OCI-LY3 (cell line): ENCODE results near the gene EIF4G1.

Source experiments
- H2AFZ ChIP-seq: fragments of 200-600, 300-600 bp; shearing (Covaris generic); 2 replicates; pipeline ENCODE4 v1.6.0; 2014; ENCODE audit warnings: antibody characterized with exemption, low read depth, low read length
- H3K27ac ChIP-seq: fragments of 200-600, 300-600 bp; sonication (generic); 2 replicates; pipeline ENCODE4 v1.5.1; 2014; ENCODE audit warnings: mild to moderate bottlenecking, low read length, moderate library complexity, mixed read lengths
- H3K27me3 ChIP-seq: fragments of 200-600, 300-600 bp; sonication (generic); 2 replicates; pipeline ENCODE4 v1.6.1; 2014; ENCODE audit warnings: low read depth, low read length, mixed read lengths
- H3K36me3 ChIP-seq: fragments of 200-600, 300-600 bp; sonication (generic); replicated peaks from 2 replicates; pipeline ENCODE3; 2014; ENCODE audit warnings: low read depth, low read length, mixed read lengths
- H3K4me1 ChIP-seq: fragments of 300-600, 200-600 bp; sonication (generic); 2 replicates; pipeline ENCODE4 v1.6.1; 2014; ENCODE audit warnings: low read length, mixed read lengths
- H3K4me2 ChIP-seq: fragments of 200-600, 300-600 bp; sonication (generic); 2 replicates; pipeline ENCODE4 v1.6.1; 2014; ENCODE audit warnings: low read length, mixed read lengths
- H3K4me3 ChIP-seq: fragments of 300-600, 200-600 bp; sonication (generic); 2 replicates; pipeline ENCODE4 v1.5.1; 2014; ENCODE audit warnings: antibody characterized with exemption, mild to moderate bottlenecking, low read length, moderate library complexity
- H3K79me2 ChIP-seq: fragments of 300-600, 200-600 bp; shearing (Covaris generic); 2 replicates; pipeline ENCODE4 v1.6.1; 2014; ENCODE audit warnings: mild to moderate bottlenecking, low read length, mixed read lengths
- H3K9ac ChIP-seq: fragments of 300-600, 200-600 bp; shearing (Covaris generic); 2 replicates; pipeline ENCODE4 v1.6.0; 2014; ENCODE audit warnings: mild to moderate bottlenecking, low read length, moderate library complexity
- H3K9me3 ChIP-seq: fragments of 200-600, 300-600 bp; shearing (Covaris generic); 2 replicates; pipeline ENCODE4 v1.6.1; 2014; ENCODE audit warnings: low read length, mixed read lengths; ENCODE audit not compliant: insufficient read depth
- H4K20me1 ChIP-seq: fragments of 200-600, 300-600 bp; sonication (generic); 2 replicates; pipeline ENCODE4 v1.6.1; 2016; ENCODE audit warnings: low read length, mixed read lengths; ENCODE audit not compliant: insufficient read depth
- CTCF ChIP-seq: fragments of 200-600, 300-600 bp; sonication (generic); IDR thresholded peaks from 2 replicates; pipeline ENCODE4 v1.5.1; 2014; ENCODE audit warnings: antibody characterized with exemption, low read length, low read depth
- EZH2phosphoT487 ChIP-seq: fragments of 200-600 bp; shearing (Covaris generic); IDR thresholded peaks from 2 replicates; pipeline ENCODE4 v1.6.1; 2018; ENCODE audit warnings: antibody characterized with exemption, mixed run types, low read depth

The EIF4G1 gene

GRCh38 chr3:184291738-184292445, 22.5 kb upstream of the EIF4G1 start:
- Histone ChIP-seq H3K27me3 (peaks cover 4% of the 10 kb centered on the region), H3K9me3 (no peaks in the 10 kb centered on the region), H3K79me2 (no peaks in the 10 kb centered on the region), H2AFZ (no peak overlapping the region), H3K4me1 (no peaks in the 10 kb centered on the region), H3K4me2 (no peak overlapping the region), H3K27ac (no peak overlapping the region), H3K4me3 (no peak overlapping the region), H3K9ac (no peak overlapping the region), H4K20me1 (no peaks in the 10 kb centered on the region), H3K36me3 (no peaks in the 10 kb centered on the region)
- TF ChIP-seq EZH2phosphoT487 (no peak), CTCF (no peak)

GRCh38 chr3:184295771-184296170, 18.6 kb upstream of the EIF4G1 start:
- H3K4me2 ChIP-seq = no peak overlapping the region
- H3K4me3 ChIP-seq = no peak overlapping the region
- no peaks in the 10 kb centered on the region; the same call in 1 of the 2 replicates for H3K27me3 ChIP-seq
- H3K9ac ChIP-seq = no peak overlapping the region
- H3K27ac ChIP-seq = no peak overlapping the region
- no peak overlapping the region for H2AFZ ChIP-seq
- peaks cover 11% of the 10 kb centered on the region for H3K4me1 ChIP-seq
- no peaks in the 10 kb centered on the region for H3K9me3 ChIP-seq
- H4K20me1 ChIP-seq = no peaks in the 10 kb centered on the region
- H3K36me3 ChIP-seq = peaks cover 6% of the 10 kb centered on the region
- H3K79me2 ChIP-seq = peaks cover 17% of the 10 kb centered on the region
- TF ChIP-seq EZH2phosphoT487 = no peak
- no peak for TF ChIP-seq CTCF

GRCh38 chr3:184296616-184297015, 17.8 kb upstream of the EIF4G1 start:
- H3K4me1 ChIP-seq = peaks cover 11% of the 10 kb centered on the region

More at GRCh38 chr3:184296616-184297015, 17.8 kb upstream of the EIF4G1 start:
- H3K27ac ChIP-seq = no peak overlapping the region
- no peaks in the 10 kb centered on the region; the same call in 1 of the 2 replicates for H3K27me3 ChIP-seq
- TF ChIP-seq EZH2phosphoT487 (no peak), CTCF (no peak)
- H4K20me1 ChIP-seq = no peaks in the 10 kb centered on the region
- no peaks in the 10 kb centered on the region for H3K9me3 ChIP-seq
- H3K9ac ChIP-seq = no peak overlapping the region
- H3K79me2 ChIP-seq = peaks cover 23% of the 10 kb centered on the region
- H3K36me3 ChIP-seq = peaks cover 10% of the 10 kb centered on the region
- no peak overlapping the region for H3K4me3 ChIP-seq
- H3K4me2 ChIP-seq = no peak overlapping the region
- H2AFZ ChIP-seq = no peak overlapping the region
